Effector memory CD4-positive, alpha-beta T cell (primary cell): ENCODE data around the gene OXCT1.

Source experiments
- DNase-seq, 3 donors: peaks; one replicate each; pipeline ENCODE4 v3.0.0-alpha.2; 2020
- H3K27ac ChIP-seq: 2 replicates; pipeline ENCODE4 v1.7.0; 2013; ENCODE audit warnings: mild to moderate bottlenecking, low read length, moderate library complexity; ENCODE audit not compliant: insufficient read depth, poor library complexity, severe bottlenecking
- H3K27me3 ChIP-seq: replicated peaks from 2 replicates; pipeline ENCODE4 v1.7.0; 2013; ENCODE audit warnings: mild to moderate bottlenecking, low read length; ENCODE audit not compliant: insufficient read depth, control insufficient read depth, poor library complexity, severe bottlenecking
- H3K36me3 ChIP-seq: 2 replicates; pipeline ENCODE4 v1.7.0; 2013; ENCODE audit warnings: mild to moderate bottlenecking, low read length, moderate library complexity; ENCODE audit not compliant: control insufficient read depth, insufficient read depth
- H3K4me1 ChIP-seq: 2 replicates; pipeline ENCODE4 v1.7.0; 2013; ENCODE audit warnings: low read length, mild to moderate bottlenecking; ENCODE audit not compliant: control insufficient read depth, insufficient read depth, poor library complexity, severe bottlenecking
- H3K4me3 ChIP-seq: 2 replicates; pipeline ENCODE4 v1.7.0; 2013; ENCODE audit warnings: low read length, low read depth, mild to moderate bottlenecking; ENCODE audit not compliant: insufficient read depth, poor library complexity, severe bottlenecking
- H3K9me3 ChIP-seq: 2 replicates; pipeline ENCODE4 v1.7.0; 2013; ENCODE audit warnings: mild to moderate bottlenecking, low read length, moderate library complexity; ENCODE audit not compliant: control insufficient read depth

The OXCT1 gene

GRCh38 chr5:41812156-41812555 is 58.1 kb downstream of the OXCT1 start:
- no peak overlapping the region for H3K27ac ChIP-seq
- no peaks in the 10 kb centered on the region for H3K4me1 ChIP-seq
- H3K36me3 ChIP-seq: peaks cover 1% of the 10 kb centered on the region
- H3K4me3 ChIP-seq: no peak overlapping the region
- no peaks in the 10 kb centered on the region for H3K9me3 ChIP-seq
- no peak for DNase-seq
- H3K27me3 ChIP-seq: no peaks in the 10 kb centered on the region

- no peak for DNase-seq
- no peaks in the 10 kb centered on the region for H3K9me3 ChIP-seq
- H3K27ac ChIP-seq: no peak overlapping the region
- peaks cover 23% of the 10 kb centered on the region for H3K36me3 ChIP-seq
- H3K4me1 ChIP-seq: no peaks in the 10 kb centered on the region
- no peak overlapping the region for H3K4me3 ChIP-seq
- H3K27me3 ChIP-seq: no peaks in the 10 kb centered on the region
These were observed 61.1 kb downstream of the OXCT1 start for GRCh38 chr5:41809128-41809527.

GRCh38 chr5:41808294-41808693 is 61.9 kb downstream of the OXCT1 start:
- H3K4me3 ChIP-seq: no peak overlapping the region
- H3K36me3 ChIP-seq: peaks cover 23% of the 10 kb centered on the region

GRCh38 chr5:41797662-41798061 is 72.6 kb downstream of the OXCT1 start:
- DNase-seq: no peak
- Histone ChIP-seq H3K36me3 (peaks cover 25% of the 10 kb centered on the region), H3K4me1 (no peaks in the 10 kb centered on the region)

More at GRCh38 chr5:41808294-41808693, 61.9 kb downstream of the OXCT1 start:
- no peaks in the 10 kb centered on the region for H3K9me3 ChIP-seq
- H3K4me1 ChIP-seq: no peaks in the 10 kb centered on the region
- H3K27me3 ChIP-seq: no peaks in the 10 kb centered on the region
- H3K27ac ChIP-seq: no peak overlapping the region
- no peak for DNase-seq

GRCh38 chr5:41796061-41796460 is 74.2 kb downstream of the OXCT1 start:
- Histone ChIP-seq H3K27me3 (no peaks in the 10 kb centered on the region), H3K36me3 (peaks cover 25% of the 10 kb centered on the region), H3K9me3 (no peaks in the 10 kb centered on the region), H3K4me3 (no peak overlapping the region), H3K27ac (no peak overlapping the region), H3K4me1 (no peaks in the 10 kb centered on the region)
- DNase-seq: no peak

More at GRCh38 chr5:41797662-41798061, 72.6 kb downstream of the OXCT1 start:
- no peaks in the 10 kb centered on the region for H3K9me3 ChIP-seq
- no peak overlapping the region for H3K27ac ChIP-seq
- no peak overlapping the region for H3K4me3 ChIP-seq
- no peaks in the 10 kb centered on the region for H3K27me3 ChIP-seq

- no peak overlapping the region for H3K27ac ChIP-seq
- no peak overlapping the region for H3K4me3 ChIP-seq
- H3K27me3 ChIP-seq: no peaks in the 10 kb centered on the region
- H3K9me3 ChIP-seq: no peaks in the 10 kb centered on the region
- no peak for DNase-seq
- no peaks in the 10 kb centered on the region for H3K4me1 ChIP-seq
- H3K36me3 ChIP-seq: peaks cover 18% of the 10 kb centered on the region
These were observed 75.1 kb downstream of the OXCT1 start for GRCh38 chr5:41795125-41795524.

DNA sequence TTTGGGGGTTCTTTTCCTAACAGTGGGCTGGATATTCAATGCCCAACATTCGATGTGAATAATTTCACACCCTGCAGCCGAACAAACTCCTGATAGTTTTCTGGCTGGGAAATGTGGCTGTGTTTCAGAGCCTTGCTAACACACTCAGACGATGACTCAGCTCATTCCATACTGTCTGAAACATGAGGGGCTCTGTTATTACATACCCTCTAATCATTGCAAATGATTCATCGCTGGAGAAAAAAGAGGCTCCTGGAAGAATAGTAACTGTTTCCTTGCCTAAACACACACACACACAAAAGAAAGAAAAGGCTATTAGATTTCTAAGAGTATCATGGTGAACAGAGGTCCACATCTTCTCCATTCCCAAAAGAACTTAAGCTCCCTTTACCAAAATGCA is 75.8 kb downstream of the OXCT1 start:
- H3K4me3 ChIP-seq: no peak overlapping the region
- no peaks in the 10 kb centered on the region for H3K27me3 ChIP-seq
- no peaks in the 10 kb centered on the region for H3K9me3 ChIP-seq
- H3K36me3 ChIP-seq: peaks cover 13% of the 10 kb centered on the region
- DNase-seq: no peak
- H3K4me1 ChIP-seq: no peaks in the 10 kb centered on the region
- H3K27ac ChIP-seq: no peak overlapping the region

DNA sequence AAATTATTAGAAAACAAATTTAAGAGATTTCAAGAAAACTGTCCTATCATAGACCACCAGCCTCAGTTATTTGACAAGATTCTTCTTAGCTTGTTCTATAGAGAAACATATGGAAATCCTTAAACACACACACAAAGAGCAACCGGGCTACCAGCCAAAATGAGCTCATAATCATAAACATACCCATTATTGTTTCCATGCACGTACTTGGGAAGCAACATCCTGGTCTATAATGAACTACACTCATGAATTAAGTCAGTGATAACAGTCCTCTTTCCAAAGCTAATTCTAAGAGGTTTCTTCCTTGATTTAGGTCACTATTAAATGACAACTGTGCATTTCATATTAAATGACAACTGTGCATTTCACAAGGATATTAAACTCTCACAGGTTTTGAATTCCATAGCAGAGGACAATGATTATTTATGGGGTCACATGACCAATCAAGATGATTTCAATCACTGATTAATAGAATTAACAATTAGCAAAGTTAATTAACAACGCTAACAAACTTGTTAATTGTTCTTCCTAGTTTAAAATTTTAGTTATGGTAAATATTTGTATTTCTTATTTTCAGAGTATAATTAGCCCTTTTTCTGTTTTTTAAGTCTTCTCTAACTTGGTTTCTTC is 77.0 kb downstream of the OXCT1 start:
- no peak for DNase-seq
- Histone ChIP-seq H3K4me1 (no peaks in the 10 kb centered on the region), H3K4me3 (no peak overlapping the region)

GRCh38 chr5:41790038-41790776 is 80.0 kb downstream of the OXCT1 start:
- no peaks in the 10 kb centered on the region for H3K27me3 ChIP-seq
- H3K9me3 ChIP-seq: no peaks in the 10 kb centered on the region
- no peak for DNase-seq
- no peak overlapping the region for H3K27ac ChIP-seq
- H3K4me3 ChIP-seq: no peak overlapping the region
- peaks cover 9% of the 10 kb centered on the region for H3K36me3 ChIP-seq
- no peaks in the 10 kb centered on the region for H3K4me1 ChIP-seq

More for the DNA sequence above, 77.0 kb downstream of the OXCT1 start:
- H3K9me3 ChIP-seq: no peaks in the 10 kb centered on the region
- H3K27ac ChIP-seq: no peak overlapping the region
- H3K36me3 ChIP-seq: peaks cover 1% of the 10 kb centered on the region
- H3K27me3 ChIP-seq: no peaks in the 10 kb centered on the region

DNA sequence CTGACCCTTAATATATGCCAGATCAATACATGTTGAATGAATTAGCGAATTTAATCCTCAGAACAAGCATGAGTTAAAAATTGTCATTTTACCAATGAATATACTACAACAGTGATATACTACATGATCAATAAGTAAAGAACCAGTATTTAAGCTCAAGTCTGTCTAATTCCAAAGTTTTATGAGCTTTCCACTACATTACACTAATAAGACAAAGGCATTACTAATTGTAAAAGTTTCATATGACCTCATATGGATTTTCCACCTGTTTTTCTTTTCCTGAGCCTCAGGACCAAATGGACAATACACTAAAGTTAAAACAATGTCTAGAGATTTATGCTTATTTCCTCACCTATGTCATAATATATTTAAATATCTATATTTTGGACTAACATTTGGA is 80.8 kb downstream of the OXCT1 start:
- Histone ChIP-seq H3K36me3 (peaks cover 9% of the 10 kb centered on the region), H3K4me3 (no peak overlapping the region), H3K4me1 (no peaks in the 10 kb centered on the region), H3K9me3 (no peaks in the 10 kb centered on the region), H3K27ac (no peak overlapping the region), H3K27me3 (no peaks in the 10 kb centered on the region)
- no peak for DNase-seq
